Keratinocyte (primary cell): Measurements from ENCODE around the gene TBC1D14. TPM values are rescaled to one million over a fixed set of nuclear protein-coding genes. Genes with fewer than 3 reads are reported as not detected.

Source experiments
- DNase-seq: peaks from one replicate; pipeline ENCODE4 v3.0.0-alpha.2; 2011; ENCODE audit warnings: low read depth, missing footprints, low spot score
- FAIRE-seq: peaks from 2 replicates; lab custom pipeline; 2011; peaks lifted over from hg19 to GRCh38; lab: Jason Lieb, UNC
- H2AFZ ChIP-seq: 2 replicates; pipeline ENCODE4 v1.6.0; 2012; ENCODE audit warnings: low read length, control low read depth, inconsistent platforms; ENCODE audit not compliant: control insufficient read depth
- H3K27ac ChIP-seq: 2 replicates; pipeline ENCODE4 v1.5.1; 2011; ENCODE audit warnings: low read length; ENCODE audit not compliant: control insufficient read depth, insufficient read depth
- H3K27me3 ChIP-seq: 3 replicates; pipeline ENCODE4 v1.6.0; 2011; ENCODE audit warnings: low read length; ENCODE audit not compliant: control insufficient read depth, insufficient read depth; ENCODE audit errors: extremely low read depth
- H3K36me3 ChIP-seq, 2 experiments: 2 replicates in 1 of 2; 3 replicates in 1 of 2; pipeline ENCODE4 v1.5.1; 2011; ENCODE audit warnings: low read length in 2 of 2, mild to moderate bottlenecking in 1 of 2; ENCODE audit not compliant: control insufficient read depth in 2 of 2, insufficient read depth in 2 of 2; ENCODE audit errors: extremely low read depth in 1 of 2
- H3K4me1 ChIP-seq: 3 replicates; pipeline ENCODE4 v1.5.1; 2011; ENCODE audit warnings: low read length; ENCODE audit not compliant: control insufficient read depth, insufficient read depth; ENCODE audit errors: extremely low read depth
- H3K4me2 ChIP-seq: 3 replicates; pipeline ENCODE4 v1.6.0; 2011; ENCODE audit warnings: low read depth, low read length; ENCODE audit not compliant: control insufficient read depth, insufficient read depth; ENCODE audit errors: extremely low read depth
- H3K4me3 ChIP-seq, 3 experiments: fragments of 200-600 bp in 1 of 3; sonication (generic) in 1 of 3; 2 replicates in 2 of 3; 3 replicates in 1 of 3; pipeline ENCODE4 v1.5.1; 2011 to 2016; ENCODE audit warnings: low read length in 3 of 3, mild to moderate bottlenecking in 3 of 3, control low read depth in 2 of 3, inconsistent platforms in 1 of 3, low read depth in 1 of 3, mixed read lengths in 1 of 3, mixed run types in 1 of 3, moderate library complexity in 1 of 3; ENCODE audit not compliant: control insufficient read depth in 2 of 3, insufficient read depth in 2 of 3; ENCODE audit errors: extremely low read depth in 1 of 3
- H3K79me2 ChIP-seq: 2 replicates; pipeline ENCODE4 v1.6.0; 2012; ENCODE audit warnings: low read length; ENCODE audit not compliant: control insufficient read depth, insufficient read depth
- H3K9ac ChIP-seq: 3 replicates; pipeline ENCODE4 v1.6.0; 2011; ENCODE audit warnings: low read length; ENCODE audit not compliant: control insufficient read depth, insufficient read depth; ENCODE audit errors: extremely low read depth
- H3K9me1 ChIP-seq: 3 replicates; pipeline ENCODE4 v1.6.0; 2011; ENCODE audit warnings: low read length; ENCODE audit not compliant: control insufficient read depth, insufficient read depth; ENCODE audit errors: extremely low read depth
- H3K9me3 ChIP-seq: 2 replicates; pipeline ENCODE4 v1.5.1; 2012; ENCODE audit warnings: low read depth, low read length; ENCODE audit not compliant: control insufficient read depth
- H4K20me1 ChIP-seq: 3 replicates; pipeline ENCODE4 v1.6.0; 2011; ENCODE audit warnings: low read length; ENCODE audit not compliant: control insufficient read depth, insufficient read depth; ENCODE audit errors: extremely low read depth
- EZH2 ChIP-seq: IDR thresholded peaks from one replicate; pipeline ENCODE4 v1.6.1; 2012; ENCODE audit warnings: inconsistent platforms, mild to moderate bottlenecking, low read length, moderate library complexity
- dilution Hi-C: fragments of 300-500 bp; cut with MboI; formaldehyde crosslinking; loops from one replicate; pipeline ENCODE4 v1.7.0; 2020; ENCODE audit warnings: low sequenced_read_pairs; ENCODE audit not compliant: extremely low pct_ligation_motif_present
- polyA plus RNA-seq, 5 experiments: library from polyadenylated mRNA; depleted of rRNA in 3 of 5; stranded (reverse) in 3 of 5; stranded (forward) in 1 of 5; unstranded in 1 of 5; fragments of >200 nt; gene quantifications; 1 replicate in 1 of 5; 2 replicates in 3 of 5; 3 replicates in 1 of 5; pipeline versions ENCODE4 v1.2.1 to v1.2.3, GENCODE V29; 2011 to 2012; ENCODE audit warnings: missing spikeins in 2 of 5, low read depth in 1 of 5, low replicate concordance in 1 of 5
- TF ChIP-seq, protein P1 (sequence below), 3 experiments: IDR thresholded peaks in 1 of 3; conservative IDR thresholded peaks in 1 of 3; optimal IDR thresholded peaks in 1 of 3; 2 replicates in 2 of 3; 3 replicates in 1 of 3; pipeline versions ENCODE3 to v1.5.1; 2011; ENCODE audit warnings: low read length in 3 of 3, mild to moderate bottlenecking in 3 of 3, moderate library complexity in 2 of 3, control low read depth in 1 of 3, inconsistent platforms in 1 of 3; ENCODE audit not compliant: insufficient read depth in 2 of 3; ENCODE audit errors: extremely low read depth in 1 of 3

Gene TBC1D14
- polyA plus RNA-seq, 1 donor (not counting 4 experiments of a cell fraction or from before 2014, with no cell fraction given), result 55.1 TPM

DNA sequence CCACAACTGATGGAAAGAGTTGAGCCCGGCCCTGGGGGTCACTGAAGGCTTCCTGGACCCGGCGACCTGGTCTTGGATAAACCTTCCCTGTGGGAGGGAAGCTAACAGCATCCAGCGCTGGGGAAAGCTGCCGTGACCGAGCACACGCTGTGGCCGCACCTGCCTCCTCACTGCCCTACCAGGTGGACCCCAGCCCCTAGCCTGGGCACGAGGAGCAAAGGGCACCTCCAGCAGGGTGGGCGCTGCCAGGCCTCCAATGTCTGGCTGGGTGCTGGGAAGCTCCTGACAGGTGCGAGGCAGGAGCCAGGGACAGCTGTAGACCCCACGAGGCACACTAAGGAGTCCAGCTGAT is 141.5 kb downstream of the TBC1D14 start:
- FAIRE-seq (no peak), DNase-seq (no peak)
- TF ChIP-seq EZH2, result no peak
- TF ChIP-seq, protein P1, sequence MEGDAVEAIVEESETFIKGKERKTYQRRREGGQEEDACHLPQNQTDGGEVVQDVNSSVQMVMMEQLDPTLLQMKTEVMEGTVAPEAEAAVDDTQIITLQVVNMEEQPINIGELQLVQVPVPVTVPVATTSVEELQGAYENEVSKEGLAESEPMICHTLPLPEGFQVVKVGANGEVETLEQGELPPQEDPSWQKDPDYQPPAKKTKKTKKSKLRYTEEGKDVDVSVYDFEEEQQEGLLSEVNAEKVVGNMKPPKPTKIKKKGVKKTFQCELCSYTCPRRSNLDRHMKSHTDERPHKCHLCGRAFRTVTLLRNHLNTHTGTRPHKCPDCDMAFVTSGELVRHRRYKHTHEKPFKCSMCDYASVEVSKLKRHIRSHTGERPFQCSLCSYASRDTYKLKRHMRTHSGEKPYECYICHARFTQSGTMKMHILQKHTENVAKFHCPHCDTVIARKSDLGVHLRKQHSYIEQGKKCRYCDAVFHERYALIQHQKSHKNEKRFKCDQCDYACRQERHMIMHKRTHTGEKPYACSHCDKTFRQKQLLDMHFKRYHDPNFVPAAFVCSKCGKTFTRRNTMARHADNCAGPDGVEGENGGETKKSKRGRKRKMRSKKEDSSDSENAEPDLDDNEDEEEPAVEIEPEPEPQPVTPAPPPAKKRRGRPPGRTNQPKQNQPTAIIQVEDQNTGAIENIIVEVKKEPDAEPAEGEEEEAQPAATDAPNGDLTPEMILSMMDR (optimal IDR thresholded peaks at IDR 0.05 in 1 of 3, IDR thresholded peaks at IDR 0.05 in 1 of 3, conservative IDR thresholded peaks at IDR 0.05 in 1 of 3; ENCODE audit: extremely low read depth in 1 of 3, insufficient read depth in 2 of 3, low read length in 3 of 3), result no peak
- H3K79me2 ChIP-seq, result peaks cover 54% of the 10 kb centered on the region
- no peak overlapping the region for H3K4me3 ChIP-seq
- peaks cover 2% of the 10 kb centered on the region for H4K20me1 ChIP-seq
- H3K4me1 ChIP-seq, result no peaks in the 10 kb centered on the region
- no peak overlapping the region for H2AFZ ChIP-seq
- no peak overlapping the region for H3K4me2 ChIP-seq
- H3K9me1 ChIP-seq, result peaks cover 2% of the 10 kb centered on the region
- no peak overlapping the region for H3K9ac ChIP-seq
- H3K36me3 ChIP-seq, result peaks cover 12 to 26% of the 10 kb centered on the region in 2 experiments
- no peak overlapping the region for H3K27ac ChIP-seq
- dilution Hi-C loops, result no loop called here
- H3K27me3 ChIP-seq, result no peaks in the 10 kb centered on the region
- no peaks in the 10 kb centered on the region for H3K9me3 ChIP-seq

DNA sequence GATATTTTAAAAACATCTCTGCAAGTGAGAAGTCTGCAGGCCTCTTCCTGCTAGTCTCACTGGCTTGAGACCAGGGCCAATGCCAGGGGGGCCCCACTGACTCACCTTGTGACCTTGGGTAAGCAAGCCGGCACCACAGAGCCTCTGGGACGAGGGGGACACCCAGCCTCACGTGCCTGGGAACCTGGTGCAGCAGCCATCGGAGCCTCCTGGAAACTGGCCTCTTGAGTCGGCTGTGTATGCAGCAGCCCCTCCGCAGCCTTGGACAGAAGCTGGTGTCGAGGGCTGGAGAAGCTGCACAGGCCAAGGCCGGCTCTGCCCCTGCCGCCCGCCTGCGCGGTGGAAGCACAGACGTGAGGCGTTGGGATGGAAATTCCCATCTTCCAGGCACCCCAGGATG is 142.3 kb downstream of the TBC1D14 start:
- no peak for TF ChIP-seq EZH2
- TF ChIP-seq, protein P1 (optimal IDR thresholded peaks at IDR 0.05 in 1 of 3, IDR thresholded peaks at IDR 0.05 in 1 of 3, conservative IDR thresholded peaks at IDR 0.05 in 1 of 3; ENCODE audit: extremely low read depth in 1 of 3, insufficient read depth in 2 of 3, low read length in 3 of 3), result no peak
- Histone ChIP-seq H3K9me1 (peaks cover 2% of the 10 kb centered on the region), H3K9me3 (no peaks in the 10 kb centered on the region), H3K36me3 (peaks cover 12 to 28% of the 10 kb centered on the region in 2 experiments), H3K27me3 (no peaks in the 10 kb centered on the region), H3K27ac (no peak overlapping the region), H3K79me2 (peaks cover 46% of the 10 kb centered on the region), H3K4me1 (no peaks in the 10 kb centered on the region), H3K9ac (no peak overlapping the region), H4K20me1 (peaks cover 2% of the 10 kb centered on the region), H3K4me3 (no peak overlapping the region), H3K4me2 (no peak overlapping the region), H2AFZ (no peak overlapping the region)
- FAIRE-seq (no peak), DNase-seq (no peak)
- dilution Hi-C loops, result no loop called here
